ENCODE measurements around the gene TTC21A.

Gene TTC21A

DNA sequence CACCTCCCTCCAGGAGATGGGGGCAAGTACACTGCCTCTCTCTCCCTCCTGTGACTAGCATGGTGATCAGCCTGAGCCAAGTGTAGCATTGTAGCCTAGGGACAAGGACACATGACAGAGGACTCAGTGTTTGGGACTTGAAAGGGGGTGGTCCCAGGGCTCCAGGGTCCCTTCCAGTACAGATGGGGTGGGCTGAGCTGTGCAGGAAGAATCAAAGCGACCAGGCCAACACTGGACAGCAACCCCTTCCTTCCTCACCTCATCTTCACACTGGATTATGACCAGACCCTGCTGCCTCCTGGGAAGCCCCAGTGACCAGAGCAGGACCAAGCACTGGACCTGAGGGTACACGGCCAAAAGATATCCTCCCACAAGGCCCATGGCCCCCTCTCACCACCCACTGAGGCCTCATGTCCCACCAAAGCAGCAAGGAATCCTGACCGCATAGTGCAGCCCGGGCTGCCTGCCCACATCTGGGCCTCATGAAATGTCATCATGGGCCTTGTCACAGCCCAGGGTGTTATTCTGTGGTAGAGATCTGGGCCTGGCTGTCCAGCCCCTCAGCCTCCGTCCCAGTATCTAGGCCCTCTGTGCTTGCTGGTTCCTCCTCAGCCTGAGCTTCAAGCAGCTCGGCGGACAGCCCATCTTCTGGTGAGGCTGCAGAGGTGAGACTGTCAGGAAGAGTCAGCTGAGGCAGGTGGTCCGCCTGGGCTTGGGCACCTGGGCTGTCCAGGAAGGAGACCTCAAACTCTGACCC, 9.6 kb upstream of the TTC21A start:
- no peak for DNase-seq

DNA sequence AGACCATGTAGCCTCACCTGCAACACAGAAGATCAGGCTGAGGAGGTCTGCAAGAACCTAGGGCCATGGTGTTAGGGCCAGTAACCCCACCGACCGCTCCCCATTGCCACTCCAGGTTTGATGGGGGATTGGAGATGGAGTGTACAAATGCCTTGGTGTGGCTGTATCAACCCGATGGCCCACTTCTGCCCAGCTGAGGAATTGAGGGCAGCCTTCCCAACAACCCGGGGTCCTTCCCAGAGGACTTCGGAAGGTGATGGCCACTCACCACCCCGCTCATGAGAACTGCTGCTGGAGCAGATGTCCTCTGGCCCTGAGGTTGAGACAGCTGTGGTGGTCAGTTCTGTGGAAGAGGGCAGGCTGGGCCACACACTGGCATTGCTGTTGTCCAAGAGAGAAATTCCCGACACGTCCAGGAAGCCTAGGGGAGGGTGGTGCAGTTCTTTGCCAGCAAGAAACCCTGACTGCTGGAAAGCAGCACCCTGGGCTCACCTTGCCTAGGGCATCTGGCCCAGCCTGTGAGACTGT, 8.9 kb upstream of the TTC21A start:
- no peak for DNase-seq

- DNase-seq, result no peak
These were observed 8.2 kb upstream of the TTC21A start for GRCh38 chr3:39099242-39099641.

DNA sequence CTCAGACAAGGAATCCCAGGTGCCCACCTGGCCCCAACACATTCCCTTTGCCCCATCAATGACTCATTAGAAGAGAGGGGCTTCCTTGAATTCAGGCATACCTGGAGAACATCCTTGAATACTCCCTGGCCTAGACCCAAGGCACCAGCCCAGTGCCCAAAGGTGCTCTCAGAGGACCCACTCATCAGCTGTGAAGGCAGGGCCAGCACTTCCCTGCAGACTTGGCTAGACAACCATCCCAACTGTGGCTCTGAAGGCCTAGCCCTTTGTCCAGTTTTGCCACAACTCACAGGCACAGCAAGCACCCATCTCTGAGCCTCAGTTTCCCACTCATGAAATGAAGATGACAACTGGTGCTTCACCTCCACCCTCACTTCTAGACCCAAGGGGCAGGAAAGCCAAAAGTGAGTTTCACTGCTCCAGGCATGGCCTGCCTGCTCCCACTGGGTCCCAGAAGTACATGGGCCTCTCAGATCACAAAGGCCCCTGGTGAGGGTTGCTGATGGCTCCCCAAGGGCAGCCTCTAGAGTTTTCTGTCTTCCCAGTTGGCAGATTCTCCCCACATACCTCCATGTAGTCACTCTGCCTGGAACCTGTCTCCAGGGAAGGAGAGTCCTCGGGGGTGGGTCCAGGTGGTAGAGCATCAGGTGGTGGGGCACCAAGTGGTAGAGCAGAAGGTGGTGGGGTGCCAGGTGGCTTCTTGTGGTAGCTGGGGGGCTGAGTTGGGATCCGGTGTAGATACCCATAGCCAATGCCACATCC, 7.6 kb upstream of the TTC21A start:
- DNase-seq, result no peak

GRCh38 chr3:39100500-39100886, 7.0 kb upstream of the TTC21A start:
- no peak for DNase-seq

DNA sequence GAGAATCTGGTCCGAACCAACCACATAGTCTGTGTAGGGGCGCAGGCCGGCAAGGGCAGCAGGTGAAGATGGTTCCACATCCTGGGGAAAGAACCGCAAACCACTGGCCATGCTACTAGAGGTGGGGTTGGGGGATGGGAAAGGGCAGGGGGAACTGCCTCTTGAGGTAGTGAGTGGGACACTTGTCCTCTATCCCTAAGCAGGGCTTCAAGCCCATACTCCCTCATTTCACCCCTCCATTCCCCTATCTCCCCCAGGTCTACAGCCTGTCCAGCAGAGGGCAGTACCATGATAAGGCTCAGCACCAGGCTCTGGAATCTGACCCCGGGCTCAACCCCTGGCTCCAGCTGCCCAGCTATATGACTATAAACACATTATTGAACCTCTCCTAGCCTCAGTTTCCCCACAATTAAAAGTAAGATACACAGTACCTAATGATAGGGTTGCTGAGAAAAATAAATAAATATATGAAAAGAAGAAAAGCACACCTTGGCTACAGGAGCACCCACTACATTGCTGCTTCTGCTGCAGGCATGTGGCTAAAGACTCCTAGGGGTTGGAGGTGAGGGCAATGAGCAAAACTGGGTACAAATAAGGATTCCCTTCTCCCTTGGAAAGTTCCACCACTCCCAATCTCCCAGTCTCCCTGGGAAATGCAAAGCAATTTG, 6.3 kb upstream of the TTC21A start:
- peak in 3 of 5 experiments; percentile 23 to 61 (median 28) for DNase-seq

- no peak for DNase-seq
These were observed 4.8 kb upstream of the TTC21A start for GRCh38 chr3:39102504-39103323.

- peak in 1 of 5 experiments; percentile 43 for DNase-seq
These were observed 4.2 kb upstream of the TTC21A start for GRCh38 chr3:39103324-39103693.

DNA sequence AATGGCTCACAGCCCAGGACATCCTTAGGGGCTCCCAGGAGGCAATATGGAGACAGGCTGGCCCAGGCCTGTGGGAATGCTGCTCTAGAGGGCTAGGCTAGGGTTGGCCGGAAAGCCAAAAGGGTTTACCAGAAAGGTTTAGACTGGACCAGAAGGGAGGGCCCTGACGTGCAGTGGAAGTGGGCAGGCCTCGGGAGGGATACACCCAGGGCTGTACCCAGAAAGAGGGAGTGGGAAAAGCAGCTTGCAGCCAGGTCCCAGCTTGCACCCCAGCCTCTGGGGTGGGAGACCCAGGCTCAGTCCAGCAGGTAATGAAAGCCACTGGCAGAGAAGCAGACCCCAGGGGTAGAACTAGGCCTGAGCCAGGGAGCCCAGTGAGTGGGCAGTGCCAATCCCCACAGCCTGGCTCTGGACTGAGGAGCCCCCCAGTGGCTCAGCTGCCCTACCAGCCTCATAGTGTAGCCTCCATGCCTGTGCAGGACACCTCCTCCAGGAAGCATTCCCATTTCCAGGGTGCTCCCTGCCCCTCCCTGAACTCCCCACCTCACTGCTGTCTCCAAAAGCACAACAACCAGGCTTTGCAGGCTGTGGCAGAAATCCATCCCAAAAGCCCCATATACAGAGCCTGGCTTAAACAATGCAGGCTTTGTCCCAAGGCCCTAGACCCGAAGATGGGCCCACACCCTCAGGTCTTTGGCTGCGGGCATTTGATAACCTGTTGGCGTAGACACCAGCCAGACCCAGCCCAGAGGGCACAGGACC, 3.5 kb upstream of the TTC21A start:
- no peak for DNase-seq

DNA sequence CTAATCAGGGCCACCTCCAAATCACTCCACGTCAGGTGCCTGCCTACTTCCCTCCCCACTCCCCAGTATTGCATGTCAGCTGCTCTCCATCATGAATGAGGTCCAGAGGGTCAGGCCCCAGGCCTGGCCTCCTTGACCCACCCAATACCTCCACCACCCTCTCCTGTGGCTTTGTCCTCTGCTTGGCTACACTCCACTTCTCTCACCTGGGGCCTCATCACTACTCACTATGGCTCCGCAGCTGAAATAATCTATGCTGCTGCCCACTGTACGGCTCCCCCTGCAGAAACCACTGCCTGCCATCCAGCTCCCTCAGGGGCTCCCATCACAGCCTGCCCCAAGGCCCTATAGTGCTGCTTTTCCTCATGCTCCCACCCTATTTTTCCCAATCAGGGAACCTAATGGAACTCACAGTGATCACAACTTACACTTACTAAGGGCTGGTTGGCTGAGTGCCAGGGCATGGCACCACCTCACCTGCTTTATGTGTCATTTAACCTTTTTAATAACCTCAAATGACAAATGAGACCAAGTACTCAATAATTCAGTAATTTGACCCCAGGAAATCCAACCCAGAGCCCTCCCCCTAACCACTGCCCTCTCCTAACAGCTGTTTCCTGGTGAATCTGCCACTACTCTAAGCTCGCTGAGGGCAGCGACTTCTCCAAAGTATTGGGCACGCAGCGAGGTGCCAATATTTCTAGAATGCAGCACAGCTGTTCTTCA, 2.4 kb upstream of the TTC21A start:
- DNase-seq, result peak in 1 of 5 experiments; percentile 15

DNA sequence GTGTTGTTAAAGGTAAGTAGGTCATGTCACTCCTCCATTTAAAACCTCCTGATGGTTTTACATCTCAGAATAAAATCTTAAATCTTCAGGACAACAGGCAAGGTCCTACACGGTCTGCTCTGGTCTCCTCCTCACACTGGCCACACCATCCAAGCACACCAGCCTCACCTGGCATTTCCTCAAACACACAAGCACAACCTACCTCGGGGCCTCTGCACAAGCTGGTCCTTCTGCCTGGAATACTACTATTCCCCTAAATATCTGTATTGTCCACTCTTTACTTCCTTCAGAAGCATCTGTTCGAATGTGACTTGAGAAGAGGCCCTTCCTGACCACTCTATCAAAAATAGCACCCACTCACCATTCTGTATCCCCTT, 1.8 kb upstream of the TTC21A start:
- no peak for DNase-seq

GRCh38 chr3:39106281-39106811, 1.1 kb upstream of the TTC21A start:
- peak in 1 of 5 experiments; percentile 10 for DNase-seq

DNA sequence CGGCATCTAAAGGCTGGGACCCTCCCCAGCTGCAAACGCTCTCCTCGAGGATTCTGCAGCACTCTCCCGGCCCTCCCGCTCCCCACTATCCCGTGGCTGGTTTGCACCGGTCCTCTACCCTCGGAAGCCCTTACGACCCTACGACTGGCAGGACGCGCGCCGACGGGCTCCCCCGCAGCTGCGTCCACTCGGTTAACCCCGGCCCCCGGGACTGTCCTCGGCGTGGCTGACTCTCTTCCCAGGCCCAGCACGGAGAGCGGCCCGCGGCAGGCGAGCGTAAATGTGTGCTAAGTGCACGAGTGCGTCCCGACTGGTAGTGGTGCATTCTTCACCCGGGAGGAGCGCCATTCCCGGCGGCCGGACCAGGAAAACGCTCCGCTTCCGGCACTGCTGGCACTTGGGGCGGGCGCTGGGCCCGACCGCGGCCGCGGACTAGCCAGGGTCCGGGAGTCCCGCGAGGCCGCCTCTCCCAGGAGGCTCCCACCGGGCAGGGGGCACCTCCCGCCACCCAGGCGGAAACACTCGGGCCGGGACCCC, 561 bp upstream of the TTC21A start:
- DNase-seq, result peak in 1 of 5 experiments; percentile 25

GRCh38 chr3:39108200-39108710, 775 bp downstream of the TTC21A start:
- peak in 2 of 5 experiments; percentile 69 to 86 for DNase-seq

DNA sequence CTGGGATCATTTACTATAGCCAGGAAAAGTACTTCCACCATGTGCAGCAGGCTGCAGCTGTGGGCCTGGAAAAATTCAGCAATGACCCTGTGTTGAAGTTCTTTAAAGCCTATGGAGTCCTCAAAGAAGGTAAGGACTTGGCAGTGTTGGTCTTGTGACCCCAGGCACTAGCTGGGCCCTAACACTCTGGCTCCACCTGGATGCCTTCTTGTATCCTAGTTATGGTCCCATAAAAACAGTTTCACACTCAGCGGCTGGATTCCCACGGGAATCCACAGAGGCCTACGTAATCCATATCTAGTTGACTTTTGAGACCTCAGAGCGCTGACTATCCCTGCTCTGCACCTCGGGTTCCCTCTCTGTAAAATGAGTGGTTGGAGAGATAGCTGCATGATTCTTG, 1.6 kb downstream of the TTC21A start:
- DNase-seq, result no peak

- no peak for DNase-seq
These were observed 2.7 kb downstream of the TTC21A start for GRCh38 chr3:39110041-39110639.

DNA sequence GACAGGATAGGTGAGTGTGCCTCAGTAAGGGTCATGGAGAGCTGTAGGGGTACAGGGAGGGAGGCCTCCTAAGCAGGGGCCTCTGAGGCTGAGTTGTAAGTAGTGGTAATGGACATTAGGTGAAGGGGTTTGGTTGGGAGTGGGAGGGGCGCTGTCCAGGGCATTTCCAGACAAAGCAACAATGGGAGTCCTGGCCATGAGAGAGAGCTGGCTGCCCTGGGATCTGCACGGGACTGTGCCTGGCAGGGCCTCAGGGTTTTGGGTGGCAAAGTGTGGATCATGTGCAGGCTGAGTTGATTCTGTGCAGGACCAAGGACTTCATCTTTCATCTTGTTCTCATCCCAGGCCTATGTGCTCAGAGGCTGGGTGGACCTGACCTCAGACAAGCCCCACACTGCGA, 4.6 kb downstream of the TTC21A start:
- no peak for DNase-seq

DNA sequence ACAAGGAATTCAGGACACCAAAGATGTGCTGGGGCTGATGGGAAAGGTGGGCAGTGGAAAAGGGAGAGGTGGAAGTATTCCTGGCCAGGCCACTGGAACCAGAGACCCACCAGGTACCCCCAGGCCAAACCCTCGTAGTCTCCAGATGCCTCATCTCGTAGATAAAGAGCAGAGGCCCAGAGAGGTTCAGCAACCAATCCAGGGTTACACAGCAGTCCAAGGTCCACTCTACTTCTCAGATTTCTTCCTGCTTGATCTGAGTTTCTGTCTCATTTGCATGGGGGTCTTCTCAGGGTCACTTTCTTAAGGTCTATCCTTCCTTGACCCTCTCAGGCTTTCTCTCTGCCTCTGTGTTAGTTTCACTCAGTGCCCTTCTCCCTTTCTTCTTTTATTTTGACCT, 5.1 kb downstream of the TTC21A start:
- DNase-seq, result no peak

DNA sequence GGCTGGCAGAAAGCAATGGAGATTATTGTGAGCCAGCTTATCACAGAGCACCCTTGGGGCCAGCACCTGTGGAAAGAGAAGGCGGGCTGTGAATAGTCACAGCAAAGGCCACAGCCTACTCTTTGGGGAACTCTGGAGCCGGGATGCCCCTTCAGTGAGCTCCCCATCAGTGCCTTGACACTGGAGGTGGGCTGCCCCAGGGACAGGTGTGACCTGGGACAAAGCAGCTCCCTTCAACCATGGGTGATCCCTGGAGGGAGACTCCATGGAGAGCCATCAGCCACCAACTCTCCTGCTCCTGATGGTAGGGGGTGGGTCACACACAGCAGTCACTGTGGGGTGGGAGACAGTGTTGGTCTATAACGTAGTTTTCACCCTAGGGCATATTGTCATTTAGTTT, 5.8 kb downstream of the TTC21A start:
- no peak for DNase-seq

GRCh38 chr3:39114456-39114855, 7.0 kb downstream of the TTC21A start:
- no peak for DNase-seq
